K562 (cell line): Measurements from ENCODE around the gene CYP2B6. TPM values are rescaled to one million over a fixed set of nuclear protein-coding genes. Genes with fewer than 3 reads are reported as not detected.

Experiments used
- ATAC-seq: fragments of 200-7000 bp; cut with Tn5 transposase; 3 replicates; pipeline ENCODE4 v1.9.1; 2020; ENCODE audit warnings: moderate library complexity
- BruUV-seq: library from RNA; stranded (reverse); fragments of 400-500 nt; replicated peaks from 2 replicates; lab custom pipeline; 2021; lab: Mats Ljungman, UMichigan
- CTCF ChIA-PET: fragments of 300-600 bp; formaldehyde crosslinking; extraction: SDS; loops from one replicate; lab custom pipeline; 2021; ENCODE audit warnings: low intra/inter-chr PET ratio; lab: Yijun Ruan, JAX
- POLR2A ChIA-PET: fragments of 300-600, 350-650 bp; sonication (Branson Sonifier 250); formaldehyde crosslinking; extraction: SDS; loops from one replicate; lab custom pipeline; 2021; ENCODE audit warnings: antibody characterized with exemption, inconsistent platforms; lab: Yijun Ruan, JAX
- DNase-seq, 4 experiments: peaks; one replicate each; pipeline versions ENCODE4 v3.0.0 to v3.0.0-alpha.2; 2011 to 2018; ENCODE audit warnings: low spot score in 3 of 4, mixed read lengths in 3 of 4; ENCODE audit errors: extremely low read depth in 1 of 4
- FAIRE-seq: peaks from 2 replicates; lab custom pipeline; 2011; peaks lifted over from hg19 to GRCh38; lab: Jason Lieb, UNC
- H2AFZ ChIP-seq: 2 replicates; pipeline ENCODE4 v1.6.0; 2011; ENCODE audit warnings: low read depth, low read length, control low read depth, inconsistent platforms
- H3K27ac ChIP-seq: fragments of 200-600 bp; 3 replicates; pipeline ENCODE4 v1.8.0; 2011; ENCODE audit warnings: low read depth, mild to moderate bottlenecking, control low read depth, inconsistent platforms, low read length, moderate library complexity, mixed read lengths; ENCODE audit errors: extremely low read depth
- H3K27me3 ChIP-seq, 2 experiments: fragments of 300-600 bp in 1 of 2; 2 replicates in 1 of 2; 3 replicates in 1 of 2; pipeline versions ENCODE4 v1.6.0 to v1.8.0; 2011; ENCODE audit warnings: inconsistent platforms in 2 of 2, low read length in 2 of 2, mild to moderate bottlenecking in 1 of 2, mixed read lengths in 1 of 2, moderate library complexity in 1 of 2; ENCODE audit not compliant: control insufficient read depth in 2 of 2, insufficient read depth in 2 of 2
- H3K36me3 ChIP-seq: fragments of 300-600 bp; 3 replicates; pipeline ENCODE4 v1.8.0; 2011; ENCODE audit warnings: mild to moderate bottlenecking, low read length, inconsistent platforms; ENCODE audit not compliant: control insufficient read depth, insufficient read depth
- H3K4me1 ChIP-seq, 2 experiments: fragments of 200-600 bp in 1 of 2; replicated peaks in 1 of 2; 2 replicates in 1 of 2; 3 replicates in 1 of 2; pipeline versions ENCODE4 v1.5.1 to v1.8.0; 2011; ENCODE audit warnings: inconsistent platforms in 2 of 2, low read length in 2 of 2, mild to moderate bottlenecking in 1 of 2, mixed read lengths in 1 of 2, moderate library complexity in 1 of 2; ENCODE audit not compliant: control insufficient read depth in 2 of 2, insufficient read depth in 2 of 2
- H3K4me2 ChIP-seq: 2 replicates; pipeline ENCODE4 v1.6.1; 2011; ENCODE audit warnings: low read length, control low read depth, inconsistent platforms, mixed read lengths; ENCODE audit not compliant: insufficient read depth
- H3K4me3 ChIP-seq: fragments of 200-600 bp; sonication (generic), shearing (Covaris generic); 2 replicates; pipeline ENCODE4 v1.5.1; 2016; ENCODE audit warnings: control low read depth, inconsistent platforms
- H3K79me2 ChIP-seq: fragments of 200-600 bp; 3 replicates; pipeline ENCODE4 v1.8.0; 2011; ENCODE audit warnings: low read length, inconsistent platforms; ENCODE audit not compliant: control insufficient read depth, insufficient read depth
- H3K9ac ChIP-seq, 2 experiments: 2 replicates each; pipeline versions ENCODE4 v1.6.0 to v1.6.1; 2011; ENCODE audit warnings: low read depth in 2 of 2, low read length in 2 of 2, control low read depth in 1 of 2, inconsistent platforms in 1 of 2, mild to moderate bottlenecking in 1 of 2, mixed read lengths in 1 of 2; ENCODE audit not compliant: insufficient read depth in 1 of 2
- H3K9me1 ChIP-seq: one replicate; pipeline ENCODE4 v1.6.0; 2011; ENCODE audit warnings: inconsistent platforms, mild to moderate bottlenecking, low read length, moderate library complexity; ENCODE audit not compliant: control insufficient read depth, insufficient read depth
- H3K9me3 ChIP-seq: replicated peaks from 2 replicates; pipeline ENCODE4 v1.5.1; 2011; ENCODE audit warnings: low read depth, low read length, inconsistent platforms; ENCODE audit not compliant: control insufficient read depth, insufficient read depth
- H4K20me1 ChIP-seq: replicated peaks from 2 replicates; pipeline ENCODE4 v1.6.1; 2011; ENCODE audit warnings: low read length, inconsistent platforms, mixed read lengths; ENCODE audit not compliant: control insufficient read depth, insufficient read depth
- PATZ1 ChIP-seq: fragments of 250-450 bp; sonication (Bioruptor Pico); IDR thresholded peaks from 2 replicates; pipeline ENCODE4 v1.5.0; 2020; ENCODE audit warnings: mild to moderate bottlenecking, borderline replicate concordance
- PTTG1 ChIP-seq: fragments of 450-650 bp; IDR thresholded peaks from 2 replicates; pipeline ENCODE4 v1.6.1; 2016; ENCODE audit warnings: low read depth, mild to moderate bottlenecking, missing genetic modification characterization, missing compliant biosample characterization
- RBM22 ChIP-seq: fragments of 200-400 bp; formaldehyde crosslinking; IDR thresholded peaks from 2 replicates; pipeline ENCODE4 v1.6.1; 2018; ENCODE audit warnings: low read length, low read depth; ENCODE audit not compliant: poor library complexity, severe bottlenecking
- RFX5 ChIP-seq: IDR thresholded peaks from 2 replicates; pipeline ENCODE4 v1.6.1; 2011; ENCODE audit warnings: low read depth, mild to moderate bottlenecking, improper control_type of control experiment, low read length
- SMARCC2 ChIP-seq: fragments of 450-650 bp; IDR thresholded peaks from 2 replicates; pipeline ENCODE4 v1.6.1; 2017; ENCODE audit warnings: antibody characterized with exemption, moderate library complexity, mild to moderate bottlenecking, low read depth
- SUPT5H ChIP-seq: fragments of 450-650 bp; IDR thresholded peaks from 2 replicates; pipeline ENCODE4 v1.6.1; 2016
- TGIF2 ChIP-seq: sonication (generic); formaldehyde crosslinking; IDR thresholded peaks from 2 replicates; pipeline ENCODE4 v1.8.1; 2022; ENCODE audit warnings: mild to moderate bottlenecking, missing genetic modification reagents, moderate library complexity
- ZNF324 ChIP-seq: fragments of 250-450 bp; sonication (Bioruptor Pico); IDR thresholded peaks from 2 replicates; pipeline ENCODE4 v1.4.0; 2020; ENCODE audit warnings: mild to moderate bottlenecking
- WGBS: fragments of 100-300 bp; shearing (Covaris generic); methylation state at CpG from one replicate; pipeline ENCODE4 v1.1.6; 2016; ENCODE audit warnings: low coverage, mixed read lengths; ENCODE audit not compliant: insufficient coverage; ENCODE audit errors: missing lambda C conversion rate; 5-methylcytosine and 5-hydroxymethylcytosine counted together
- in situ Hi-C: fragments of 300-500 bp; cut with MboI; formaldehyde crosslinking; loops from 4 replicates; pipeline ENCODE4 v1.15.0; 2018; ENCODE audit warnings: inconsistent platforms, mixed read lengths
- intact Hi-C: fragments of 100-400 bp; cut with micrococcal nuclease; formaldehyde crosslinking; loops from 2 replicates; pipeline ENCODE4 v1.14.2; 2022
- polyA plus RNA-seq, 8 experiments: library from polyadenylated mRNA; depleted of rRNA in 4 of 8; stranded (reverse) in 5 of 8; unstranded in 3 of 8; fragments of >200 nt; fragmentation: Nextera tagmentation in 2 of 8; fragmentation: Illumina TruSeq in 1 of 8; extraction: Ambion mirVana in 2 of 8; extraction: Trizol in 1 of 8; gene quantifications; 2 replicates each; pipeline versions ENCODE4 v1.2.1 to v1.2.3, GENCODE V29; 2011 to 2014; ENCODE audit warnings: inconsistent platforms in 1 of 8, missing spikeins in 1 of 8
- total RNA-seq, 7 experiments: library from RNA; depleted of rRNA in 6 of 7; stranded (reverse); fragments of >200 nt in 6 of 7; fragmentation: Illumina TruSeq in 2 of 7; extraction: Trizol in 2 of 7; gene quantifications; 2 replicates each; pipeline versions ENCODE4 v1.2.1 to v1.2.3, GENCODE V29; 2011 to 2021; ENCODE audit warnings: low replicate concordance in 1 of 7

CYP2B6 gene
- total and polyA plus RNA-seq, 9 of the 15 experiments (the other 6 are each of a cell fraction or from before 2014, with no cell fraction given) = 0.04 TPM; not detected in 8

- Histone ChIP-seq H3K9me1 (no peaks in the 10 kb centered on the region), H3K9me3 (no peaks in the 10 kb centered on the region), H3K9ac (no peak overlapping the region), H3K4me3 (no peak overlapping the region), H3K36me3 (no peaks in the 10 kb centered on the region), H3K4me1 (0 out of 5 replicates have a peak, but pooled peaks cover 0 to 3% of the 10 kb centered on the region in 2 experiments), H4K20me1 (no peaks in the 10 kb centered on the region), H3K79me2 (no peaks in the 10 kb centered on the region), H3K27me3 (peaks cover 8 to 32% of the 10 kb centered on the region in 2 experiments; a peak in 3 of 5 replicates), H2AFZ (no peak overlapping the region), H3K4me2 (no peak overlapping the region), H3K27ac (no peak overlapping the region)
- no peak for DNase-seq
- POLR2A ChIA-PET = interaction anchor here (1.5 kb wide), 1 partner anchor 12 kb away, joined by 3 read pairs; no protein-coding TSS in a partner anchor
- BruUV-seq = no TSS peak
- no peak for TF ChIP-seq RFX5
- no peak for TF ChIP-seq PTTG1 (tag)
- TF ChIP-seq RBM22 = no peak
- TF ChIP-seq ZNF324 = no peak
- TF ChIP-seq TGIF2 = no peak
- no peak for TF ChIP-seq SUPT5H
- no peak for TF ChIP-seq PATZ1 (CRISPR knock-in tag)
- no peak for TF ChIP-seq SMARCC2
- intact Hi-C loops (no loop called here), in situ Hi-C loops (no loop called here)
- 2% methylated on average over 4 of the region's 4 CpGs for WGBS
- CTCF ChIA-PET = no interaction called here
- no peak for ATAC-seq
- no peak for FAIRE-seq
Measured at GRCh38 chr19:41029524-41030432, 38.7 kb downstream of the CYP2B6 start.
